HG02938 (cell line): ENCODE measurements around the gene TTN.

Source experiments
- ATAC-seq: cut with Tn5 transposase; IDR thresholded peaks from one replicate; pipeline ENCODE4 v1.9.1; 2021; ENCODE audit warnings: mild to moderate bottlenecking, moderate library complexity; ENCODE audit not compliant: unreplicated experiment

TTN gene

GRCh38 chr2:178819147-178819875 is 12.1 kb upstream of the TTN start:
- no peak for ATAC-seq

- no peak for ATAC-seq
These were observed 4.7 kb upstream of the TTN start for GRCh38 chr2:178811901-178812300.

DNA sequence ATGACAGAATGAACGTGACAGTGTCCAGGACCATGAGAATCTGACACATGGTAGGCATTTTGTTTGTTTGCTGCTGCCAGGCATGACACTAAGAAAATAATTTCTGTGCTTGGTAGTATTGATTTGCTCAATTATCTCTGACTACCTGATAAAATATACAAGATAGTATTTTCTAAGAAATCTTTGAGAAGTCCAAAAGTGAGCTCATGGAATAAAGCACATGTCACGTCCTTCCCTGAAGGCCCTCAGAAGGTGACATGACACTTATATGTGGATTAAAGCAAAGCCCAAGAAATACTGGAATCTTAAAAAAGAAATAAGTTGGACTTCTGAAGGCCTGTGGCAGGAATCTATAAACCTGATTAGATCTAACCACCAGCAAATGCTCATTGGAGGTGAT is 3.8 kb upstream of the TTN start:
- no peak for ATAC-seq

DNA sequence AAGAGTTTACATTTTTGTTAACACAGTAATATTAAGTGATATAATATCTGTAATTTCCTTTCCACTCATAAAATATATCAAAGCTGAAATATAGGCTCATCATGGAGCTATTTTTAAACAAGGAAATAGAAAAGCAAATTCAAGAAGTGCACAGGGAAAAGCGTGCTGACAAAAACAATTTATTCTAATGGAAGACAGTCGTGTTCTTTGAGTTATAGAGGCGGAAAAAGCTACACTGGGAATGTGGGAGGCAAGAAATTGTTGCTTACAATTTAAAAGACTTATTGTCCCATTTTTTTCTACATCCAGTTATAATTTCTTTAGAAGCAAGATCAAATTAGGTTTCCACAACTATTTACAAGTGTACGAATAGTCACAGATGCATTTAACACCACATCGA is 3.2 kb upstream of the TTN start:
- ATAC-seq, result no peak

DNA sequence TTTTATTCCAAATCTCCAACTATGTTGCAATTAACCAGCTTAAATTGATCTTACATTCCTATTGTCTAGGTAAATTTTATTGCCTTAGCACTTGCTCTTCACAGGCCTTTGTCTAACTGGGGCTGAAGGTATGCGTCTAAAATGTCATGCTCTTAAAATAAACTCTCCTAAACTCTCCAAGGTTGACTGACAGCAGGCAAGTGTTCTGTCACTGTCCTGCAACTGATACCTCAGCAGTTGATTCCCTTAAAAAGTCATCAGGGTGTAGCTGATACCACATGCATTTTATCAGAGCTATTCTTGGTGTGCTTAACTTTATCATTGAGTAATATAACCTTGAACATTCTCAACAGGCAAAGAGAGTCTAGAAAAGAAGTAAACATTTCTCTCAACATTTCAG is 680 bp downstream of the TTN start:
- no peak for ATAC-seq

- no peak for ATAC-seq
These were observed 1.8 kb downstream of the TTN start for GRCh38 chr2:178805457-178805856.

- ATAC-seq, result peak; percentile 77
These were observed 2.4 kb downstream of the TTN start for GRCh38 chr2:178804791-178805190.

- no peak for ATAC-seq
These were observed 6.7 kb downstream of the TTN start for GRCh38 chr2:178800510-178800909.

DNA sequence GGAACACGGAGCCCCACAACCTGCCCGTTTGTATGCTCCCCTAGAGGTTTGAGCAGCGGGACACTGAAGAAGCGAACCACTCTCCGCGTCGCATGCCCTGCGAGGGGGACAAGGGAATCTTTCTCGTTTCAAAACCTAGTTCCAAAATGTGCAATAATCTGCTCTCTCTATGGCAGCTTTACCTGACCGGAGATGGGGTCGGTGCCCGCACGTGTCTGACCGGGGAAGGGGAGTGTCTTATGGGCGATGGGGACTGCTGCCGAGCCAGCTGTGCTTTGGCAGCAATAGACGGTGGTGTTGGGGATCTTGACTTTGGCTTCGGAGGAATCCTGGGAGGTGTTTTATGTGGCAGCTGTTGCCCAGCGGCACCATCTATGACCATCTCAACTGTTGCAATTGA is 7.9 kb downstream of the TTN start:
- no peak for ATAC-seq

GRCh38 chr2:178796079-178796677 is 11.0 kb downstream of the TTN start:
- no peak for ATAC-seq

GRCh38 chr2:178787934-178788333 is 19.3 kb downstream of the TTN start:
- ATAC-seq, result no peak

DNA sequence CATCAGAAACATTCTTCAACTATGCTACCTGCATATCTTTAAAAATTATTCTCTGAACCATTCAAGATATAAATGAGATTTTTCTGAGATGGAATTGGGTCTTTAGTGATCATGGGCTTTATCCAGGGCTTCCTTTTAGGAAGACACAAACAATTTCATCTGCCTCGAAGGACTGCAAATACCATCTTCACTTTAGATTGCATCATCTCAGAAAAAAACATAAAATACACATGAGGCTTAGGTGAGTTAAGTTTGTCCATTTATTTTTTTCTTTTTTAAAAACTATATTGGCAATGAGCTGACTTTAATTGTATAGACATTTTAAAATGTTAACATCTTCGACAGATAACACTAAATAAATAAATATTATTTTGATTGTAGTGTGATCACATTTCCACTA is 20.1 kb downstream of the TTN start:
- no peak for ATAC-seq

- no peak for ATAC-seq
These were observed 23.3 kb downstream of the TTN start for GRCh38 chr2:178783889-178784288.

GRCh38 chr2:178782236-178782635 is 25.0 kb downstream of the TTN start:
- ATAC-seq, result no peak

GRCh38 chr2:178777577-178777976 is 29.6 kb downstream of the TTN start:
- no peak for ATAC-seq

- ATAC-seq, result no peak
These were observed 30.5 kb downstream of the TTN start for GRCh38 chr2:178776751-178777150.

DNA sequence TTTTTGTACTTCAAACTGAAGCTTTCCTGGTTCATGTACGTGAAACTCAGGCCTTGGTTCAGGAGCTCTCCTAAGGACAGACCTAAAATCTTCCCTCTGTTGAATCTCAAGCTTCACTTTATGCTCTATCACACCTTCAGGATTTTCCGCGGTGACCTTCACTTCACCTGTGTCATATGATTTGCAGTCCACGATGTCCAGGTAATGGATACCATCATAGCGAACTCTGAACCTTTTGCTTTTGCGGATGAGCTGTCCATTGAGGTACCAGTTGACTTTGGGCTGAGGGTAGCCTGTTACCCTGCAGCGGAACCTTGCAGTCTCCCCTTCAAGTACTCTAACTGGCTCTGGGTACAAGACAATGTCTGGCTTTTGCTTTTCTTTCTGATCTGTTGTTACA is 31.2 kb downstream of the TTN start:
- no peak for ATAC-seq

- no peak for ATAC-seq
These were observed 36.7 kb downstream of the TTN start for GRCh38 chr2:178770518-178770917.

- no peak for ATAC-seq
These were observed 39.8 kb downstream of the TTN start for GRCh38 chr2:178767094-178768060.

GRCh38 chr2:178764097-178764496 is 43.1 kb downstream of the TTN start:
- no peak for ATAC-seq

DNA sequence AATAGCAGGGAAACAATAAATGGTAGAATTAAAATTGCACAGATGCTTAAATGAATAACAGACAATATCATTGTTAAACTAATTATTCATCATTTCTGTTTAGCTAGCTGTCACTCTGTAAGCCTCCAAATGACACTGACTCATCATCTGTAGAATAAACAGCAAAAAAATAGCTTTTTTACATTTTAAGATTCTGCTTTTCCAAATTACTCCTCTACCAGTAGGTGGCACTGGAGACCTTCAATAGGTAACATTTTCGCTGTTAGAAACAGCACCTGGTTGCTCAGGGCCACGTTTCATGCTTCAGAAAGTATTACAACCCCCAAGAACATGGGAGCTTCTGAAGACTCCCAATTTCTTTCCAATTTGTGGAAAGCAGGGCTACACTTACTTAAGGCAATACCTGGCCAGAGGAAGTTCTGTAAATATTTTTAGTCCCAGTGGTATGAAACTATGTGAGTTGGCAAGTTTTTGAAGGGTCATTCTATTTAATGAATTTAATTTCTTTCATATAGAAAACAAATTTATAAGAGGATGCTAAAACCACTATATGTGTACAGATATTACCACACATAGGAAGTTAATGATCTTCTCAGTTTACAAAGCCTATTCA is 45.4 kb downstream of the TTN start:
- peak; percentile 77 for ATAC-seq
